ENCODE results near the gene ZSWIM7. TPM values are rescaled to one million over a fixed set of nuclear protein-coding genes. Genes with fewer than 3 reads are reported as not detected.

The ZSWIM7 gene
- total and polyA plus RNA-seq, 2 donors: 19.6 to 57.6 TPM

DNA sequence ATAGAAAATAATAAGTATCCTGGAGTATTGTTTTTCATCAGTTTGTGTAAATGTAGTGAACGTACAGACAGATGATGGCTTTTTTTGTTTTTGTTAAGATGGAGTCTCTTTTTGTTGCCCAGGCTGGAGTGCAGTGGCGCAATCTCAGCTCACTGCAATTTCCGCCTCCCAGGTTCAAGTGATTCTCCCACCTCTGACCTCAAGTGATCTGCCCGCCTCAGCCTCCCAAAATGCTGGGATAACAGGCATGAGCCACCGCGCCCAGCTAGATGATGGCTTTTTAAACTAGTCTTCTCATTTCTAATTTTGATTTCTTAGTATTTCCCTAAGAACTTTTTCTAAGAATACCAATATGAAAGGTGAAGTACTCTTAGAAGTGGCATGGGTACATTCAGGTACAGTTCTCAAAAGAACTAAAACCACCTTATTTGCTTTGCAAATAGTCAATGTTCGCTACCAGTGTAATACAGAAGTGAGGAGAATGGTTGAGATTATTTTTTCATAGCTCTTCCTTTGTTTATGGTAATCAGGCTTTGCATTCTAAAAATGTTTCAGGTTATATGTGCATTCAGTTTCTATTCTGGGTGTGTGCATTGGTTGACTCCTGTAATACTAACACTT is 34.3 kb upstream of the ZSWIM7 start:
- 99% methylated on average over 7 of the region's 7 CpGs for WGBS
- no peak overlapping the region for H3K4me3 ChIP-seq (ENCODE audit: low read length in 2 of 2)
- DNase-seq (ENCODE audit: low read depth in 6 of 9, low spot score in 9 of 9): no peak
- no peak overlapping the region for H3K27ac ChIP-seq (ENCODE audit: low read depth in 1 of 2, low read length in 1 of 2)
- H3K4me1 ChIP-seq (ENCODE audit: control insufficient read depth in 2 of 2, insufficient read depth in 2 of 2, low read length in 2 of 2): no peaks in the 10 kb centered on the region
- H3K36me3 ChIP-seq (ENCODE audit: control insufficient read depth in 2 of 2, insufficient read depth in 2 of 2, low read length in 1 of 2): peaks cover 34 to 76% of the 10 kb centered on the region in 2 donors
- no peaks in the 10 kb centered on the region for H3K27me3 ChIP-seq (ENCODE audit: control insufficient read depth in 2 of 2, insufficient read depth in 1 of 2, low read length in 1 of 2)
- no peaks in the 10 kb centered on the region for H3K9me3 ChIP-seq (ENCODE audit: control insufficient read depth in 2 of 2, insufficient read depth in 1 of 2, low read length in 1 of 2)

DNA sequence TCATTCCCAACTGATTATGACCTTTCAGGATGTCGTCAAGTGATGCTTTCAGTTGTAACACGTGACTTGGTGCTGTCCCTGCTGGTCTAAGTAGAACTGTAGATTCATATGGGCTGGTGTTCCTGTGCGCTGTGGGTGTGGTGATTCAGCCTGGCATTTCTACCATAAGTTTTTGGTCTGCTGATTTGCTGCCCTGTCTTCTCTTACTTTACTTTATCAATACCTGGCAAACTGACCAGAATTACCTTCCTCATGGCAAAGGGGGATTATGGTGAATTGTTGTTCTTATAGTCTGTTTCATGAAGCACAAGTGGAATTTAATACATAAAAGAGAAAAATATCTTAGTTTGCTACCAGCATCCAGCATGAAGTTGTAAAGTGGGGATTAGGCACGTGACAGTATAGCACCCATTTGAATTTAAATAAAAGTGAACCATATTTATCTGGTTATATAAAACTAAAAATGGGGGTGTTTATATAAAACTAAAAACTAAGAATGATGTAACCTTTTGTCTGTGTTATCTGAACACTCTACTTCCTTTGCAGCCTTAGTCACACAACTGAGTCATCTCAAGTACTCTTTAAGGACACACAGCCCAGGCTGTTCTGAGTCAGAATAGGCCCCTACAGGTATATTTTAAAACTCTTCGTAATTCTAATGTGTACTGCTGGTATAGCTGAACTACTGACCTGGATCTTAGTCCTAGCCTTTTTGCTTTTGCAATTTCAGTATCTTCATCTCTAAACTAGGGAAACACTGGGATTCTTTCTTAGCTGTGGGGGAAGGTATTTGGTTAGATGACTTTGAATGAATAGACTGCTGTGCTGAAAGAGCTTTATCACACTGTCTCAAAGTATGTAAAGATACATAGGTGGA is 28.4 kb upstream of the ZSWIM7 start:
- WGBS: 94% methylated on average over 5 of the region's 5 CpGs

DNA sequence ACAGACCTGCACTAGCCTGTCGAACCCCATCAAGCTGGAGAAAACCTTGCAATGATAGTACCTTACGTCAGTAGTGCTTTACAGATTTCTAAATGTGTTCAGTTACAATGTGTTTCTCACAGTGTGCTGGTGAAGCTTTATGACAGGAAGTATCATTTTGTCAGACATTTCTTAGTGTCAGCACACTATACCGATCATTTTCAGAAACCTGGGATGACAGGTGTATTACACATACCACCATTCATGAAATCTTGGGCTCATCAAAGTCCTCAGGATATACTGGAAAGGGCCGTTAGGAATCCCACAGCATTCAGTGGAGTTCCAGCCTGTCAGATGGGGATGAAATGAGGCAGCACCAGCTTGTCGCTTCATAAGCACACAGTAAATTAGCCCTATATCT is 27.4 kb upstream of the ZSWIM7 start:
- WGBS: 97% methylated on average over 5 of the region's 5 CpGs

More for the DNA sequence above, 28.4 kb upstream of the ZSWIM7 start:
- no peak for DNase-seq (ENCODE audit: low read depth in 6 of 9, low spot score in 9 of 9)
- no peak overlapping the region for H3K27ac ChIP-seq (ENCODE audit: low read depth in 1 of 2, low read length in 1 of 2)
- H3K4me3 ChIP-seq (ENCODE audit: low read length in 2 of 2): no peak overlapping the region
- no peaks in the 10 kb centered on the region for H3K4me1 ChIP-seq (ENCODE audit: control insufficient read depth in 2 of 2, insufficient read depth in 2 of 2, low read length in 2 of 2)
- no peaks in the 10 kb centered on the region for H3K27me3 ChIP-seq (ENCODE audit: control insufficient read depth in 2 of 2, insufficient read depth in 1 of 2, low read length in 1 of 2)
- no peaks in the 10 kb centered on the region for H3K9me3 ChIP-seq (ENCODE audit: control insufficient read depth in 2 of 2, insufficient read depth in 1 of 2, low read length in 1 of 2)
- peaks cover 48 to 82% of the 10 kb centered on the region in 2 donors for H3K36me3 ChIP-seq (ENCODE audit: control insufficient read depth in 2 of 2, insufficient read depth in 2 of 2, low read length in 1 of 2)

DNA sequence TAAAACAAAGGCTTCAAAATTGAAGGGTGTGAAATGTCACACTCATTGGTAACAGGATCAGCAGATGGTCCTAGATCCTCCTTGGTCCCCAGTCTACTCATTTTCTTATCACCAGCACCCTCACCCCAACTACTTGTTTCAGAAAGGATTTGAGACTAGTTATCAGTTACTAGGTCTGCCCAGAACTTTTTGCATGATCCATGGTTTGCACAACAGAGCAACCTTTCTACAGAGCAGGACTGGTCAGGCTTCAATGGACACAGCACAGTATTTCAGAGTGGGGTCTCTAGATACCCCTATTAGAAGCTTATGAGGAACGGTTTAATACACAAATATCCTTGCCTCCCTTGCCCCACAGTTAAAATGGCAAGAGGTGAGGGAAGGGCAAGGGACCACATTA is 25.7 kb upstream of the ZSWIM7 start:
- Histone ChIP-seq H3K27ac (ENCODE audit: low read depth in 1 of 2, low read length in 1 of 2) (no peak overlapping the region), H3K36me3 (ENCODE audit: control insufficient read depth in 2 of 2, insufficient read depth in 2 of 2, low read length in 1 of 2) (peaks cover 41 to 64% of the 10 kb centered on the region in 2 donors), H3K9me3 (ENCODE audit: control insufficient read depth in 2 of 2, insufficient read depth in 1 of 2, low read length in 1 of 2) (no peaks in the 10 kb centered on the region), H3K4me1 (ENCODE audit: control insufficient read depth in 2 of 2, insufficient read depth in 2 of 2, low read length in 2 of 2) (no peaks in the 10 kb centered on the region), H3K4me3 (ENCODE audit: low read length in 2 of 2) (no peak overlapping the region), H3K27me3 (ENCODE audit: control insufficient read depth in 2 of 2, insufficient read depth in 1 of 2, low read length in 1 of 2) (no peaks in the 10 kb centered on the region)
- 97% methylated on average over 1 of the region's 1 CpG for whole genome bisulfite sequencing
- no peak for DNase-seq (ENCODE audit: low read depth in 6 of 9, low spot score in 9 of 9)

More for the DNA sequence above, 27.4 kb upstream of the ZSWIM7 start:
- no peaks in the 10 kb centered on the region for H3K9me3 ChIP-seq (ENCODE audit: control insufficient read depth in 2 of 2, insufficient read depth in 1 of 2, low read length in 1 of 2)
- no peak for DNase-seq (ENCODE audit: low read depth in 6 of 9, low spot score in 9 of 9)
- peaks cover 39 to 71% of the 10 kb centered on the region in 2 donors for H3K36me3 ChIP-seq (ENCODE audit: control insufficient read depth in 2 of 2, insufficient read depth in 2 of 2, low read length in 1 of 2)
- H3K4me3 ChIP-seq (ENCODE audit: low read length in 2 of 2): no peak overlapping the region
- H3K27ac ChIP-seq (ENCODE audit: low read depth in 1 of 2, low read length in 1 of 2): no peak overlapping the region
- no peaks in the 10 kb centered on the region for H3K4me1 ChIP-seq (ENCODE audit: control insufficient read depth in 2 of 2, insufficient read depth in 2 of 2, low read length in 2 of 2)
- no peaks in the 10 kb centered on the region for H3K27me3 ChIP-seq (ENCODE audit: control insufficient read depth in 2 of 2, insufficient read depth in 1 of 2, low read length in 1 of 2)

DNA sequence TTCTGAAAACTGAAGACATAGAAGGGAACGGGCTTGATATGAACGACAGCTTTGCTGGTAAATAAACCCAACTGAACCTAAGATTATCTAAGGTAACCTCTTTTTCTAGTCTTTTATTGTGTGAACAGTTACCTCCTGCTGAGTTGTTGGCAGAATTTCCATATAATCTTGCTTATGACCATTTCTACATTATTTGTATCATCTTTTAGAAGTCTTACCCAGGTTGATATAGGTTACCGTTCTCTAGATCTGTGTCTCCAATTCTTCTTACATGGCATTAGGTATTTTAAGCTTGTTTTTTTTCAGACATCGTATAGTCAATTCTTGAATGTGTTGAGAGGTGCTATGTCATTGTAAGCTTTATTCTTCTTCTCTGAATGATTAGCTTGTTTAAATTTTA is 24.4 kb upstream of the ZSWIM7 start:
- H3K27me3 ChIP-seq (ENCODE audit: control insufficient read depth in 2 of 2, insufficient read depth in 1 of 2, low read length in 1 of 2): no peaks in the 10 kb centered on the region
- peaks cover 35 to 59% of the 10 kb centered on the region in 2 donors for H3K36me3 ChIP-seq (ENCODE audit: control insufficient read depth in 2 of 2, insufficient read depth in 2 of 2, low read length in 1 of 2)
- H3K4me1 ChIP-seq (ENCODE audit: control insufficient read depth in 2 of 2, insufficient read depth in 2 of 2, low read length in 2 of 2): no peaks in the 10 kb centered on the region
- H3K9me3 ChIP-seq (ENCODE audit: control insufficient read depth in 2 of 2, insufficient read depth in 1 of 2, low read length in 1 of 2): no peaks in the 10 kb centered on the region
- H3K4me3 ChIP-seq (ENCODE audit: low read length in 2 of 2): no peak overlapping the region
- 93% methylated on average over 4 of the region's 4 CpGs for WGBS
- no peak for DNase-seq (ENCODE audit: low read depth in 6 of 9, low spot score in 9 of 9)
- no peak overlapping the region for H3K27ac ChIP-seq (ENCODE audit: low read depth in 1 of 2, low read length in 1 of 2)

DNA sequence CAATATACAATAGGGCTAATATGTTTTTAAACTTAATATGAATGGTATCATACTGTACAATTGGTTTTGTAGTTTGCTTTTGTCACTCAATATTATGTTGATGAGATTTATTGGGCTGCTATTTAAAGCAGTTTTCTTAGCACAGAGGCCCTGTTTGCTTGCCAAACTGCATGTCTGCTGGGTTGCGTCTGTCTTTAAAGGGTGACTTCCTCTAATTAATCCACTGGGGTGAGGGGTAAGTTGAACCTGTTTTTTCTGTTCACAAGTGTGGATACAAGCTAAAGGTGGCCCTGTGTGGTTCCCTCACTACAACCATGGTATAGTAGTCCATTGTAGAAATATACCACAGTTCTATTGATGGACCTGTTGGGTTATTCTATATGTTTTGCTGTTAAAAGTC is 19.8 kb upstream of the ZSWIM7 start:
- Histone ChIP-seq H3K27me3 (ENCODE audit: control insufficient read depth in 2 of 2, insufficient read depth in 1 of 2, low read length in 1 of 2) (no peaks in the 10 kb centered on the region), H3K4me1 (ENCODE audit: control insufficient read depth in 2 of 2, insufficient read depth in 2 of 2, low read length in 2 of 2) (no peaks in the 10 kb centered on the region), H3K9me3 (ENCODE audit: control insufficient read depth in 2 of 2, insufficient read depth in 1 of 2, low read length in 1 of 2) (no peaks in the 10 kb centered on the region), H3K4me3 (ENCODE audit: low read length in 2 of 2) (no peak overlapping the region), H3K36me3 (ENCODE audit: control insufficient read depth in 2 of 2, insufficient read depth in 2 of 2, low read length in 1 of 2) (peaks cover 6 to 29% of the 10 kb centered on the region in 2 donors), H3K27ac (ENCODE audit: low read depth in 1 of 2, low read length in 1 of 2) (no peak overlapping the region)
- WGBS: 96% methylated on average over 1 of the region's 1 CpG
- no peak for DNase-seq (ENCODE audit: low read depth in 6 of 9, low spot score in 9 of 9)

DNA sequence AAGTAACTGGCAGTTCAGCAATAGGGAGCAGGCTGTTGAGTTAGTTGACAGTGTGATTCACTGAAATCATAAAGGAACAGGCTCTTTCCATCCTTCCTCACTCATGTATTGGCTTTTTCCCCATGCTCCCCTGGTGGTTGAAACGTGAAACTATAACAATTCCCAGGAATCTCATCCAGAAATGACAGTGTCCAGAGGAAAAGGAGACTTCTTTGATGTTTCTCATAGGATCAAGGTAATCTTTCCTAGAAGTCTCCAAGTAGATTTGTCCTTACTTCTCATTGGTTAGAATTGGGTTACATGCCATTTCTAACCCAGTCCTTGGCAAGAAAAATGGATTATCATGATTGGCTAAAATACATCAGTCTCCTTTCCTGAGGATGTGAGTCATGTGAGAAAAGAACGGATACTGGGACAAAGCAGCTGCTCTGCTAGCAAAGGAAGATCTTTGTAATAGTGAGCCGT is 14.5 kb upstream of the ZSWIM7 start:
- WGBS: 95% methylated on average over 3 of the region's 3 CpGs
- no peak overlapping the region for H3K27ac ChIP-seq (ENCODE audit: low read depth in 1 of 2, low read length in 1 of 2)
- no peak for DNase-seq (ENCODE audit: low read depth in 6 of 9, low spot score in 9 of 9)

DNA sequence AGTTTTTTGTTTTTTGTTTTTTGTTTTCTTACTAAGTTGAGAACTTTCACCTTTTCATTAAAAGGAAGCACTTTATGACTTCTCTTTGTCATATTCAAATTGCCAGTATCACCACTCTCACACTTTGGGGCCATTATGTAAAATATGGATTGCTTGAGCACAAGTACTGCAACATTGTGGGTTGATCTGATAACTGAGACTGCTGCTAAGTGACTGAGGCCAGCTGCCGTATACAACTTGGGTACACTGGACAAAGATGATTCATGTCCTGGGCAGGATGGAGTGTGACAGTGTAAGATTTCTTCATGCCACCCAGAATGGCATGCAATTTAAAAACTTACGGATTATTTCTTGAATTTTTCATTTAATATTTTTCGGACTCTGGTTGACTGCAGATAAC is 7.9 kb upstream of the ZSWIM7 start:
- Histone ChIP-seq H3K4me3 (ENCODE audit: low read length in 2 of 2) (no peak overlapping the region), H3K27ac (ENCODE audit: low read depth in 1 of 2, low read length in 1 of 2) (no peak overlapping the region), H3K36me3 (ENCODE audit: control insufficient read depth in 2 of 2, insufficient read depth in 2 of 2, low read length in 1 of 2) (peaks cover 46 to 61% of the 10 kb centered on the region in 2 donors), H3K27me3 (ENCODE audit: control insufficient read depth in 2 of 2, insufficient read depth in 1 of 2, low read length in 1 of 2) (no peaks in the 10 kb centered on the region), H3K9me3 (ENCODE audit: control insufficient read depth in 2 of 2, insufficient read depth in 1 of 2, low read length in 1 of 2) (no peaks in the 10 kb centered on the region), H3K4me1 (ENCODE audit: control insufficient read depth in 2 of 2, insufficient read depth in 2 of 2, low read length in 2 of 2) (no peaks in the 10 kb centered on the region)
- DNase-seq (ENCODE audit: low read depth in 6 of 9, low spot score in 9 of 9): no peak
- 97% methylated on average over 3 of the region's 3 CpGs for whole genome bisulfite sequencing

More for the DNA sequence above, 14.5 kb upstream of the ZSWIM7 start:
- Histone ChIP-seq H3K4me3 (ENCODE audit: low read length in 2 of 2) (no peak overlapping the region), H3K27me3 (ENCODE audit: control insufficient read depth in 2 of 2, insufficient read depth in 1 of 2, low read length in 1 of 2) (no peaks in the 10 kb centered on the region), H3K4me1 (ENCODE audit: control insufficient read depth in 2 of 2, insufficient read depth in 2 of 2, low read length in 2 of 2) (no peaks in the 10 kb centered on the region), H3K36me3 (ENCODE audit: control insufficient read depth in 2 of 2, insufficient read depth in 2 of 2, low read length in 1 of 2) (peaks cover 10 to 31% of the 10 kb centered on the region in 2 donors), H3K9me3 (ENCODE audit: control insufficient read depth in 2 of 2, insufficient read depth in 1 of 2, low read length in 1 of 2) (no peaks in the 10 kb centered on the region)

DNA sequence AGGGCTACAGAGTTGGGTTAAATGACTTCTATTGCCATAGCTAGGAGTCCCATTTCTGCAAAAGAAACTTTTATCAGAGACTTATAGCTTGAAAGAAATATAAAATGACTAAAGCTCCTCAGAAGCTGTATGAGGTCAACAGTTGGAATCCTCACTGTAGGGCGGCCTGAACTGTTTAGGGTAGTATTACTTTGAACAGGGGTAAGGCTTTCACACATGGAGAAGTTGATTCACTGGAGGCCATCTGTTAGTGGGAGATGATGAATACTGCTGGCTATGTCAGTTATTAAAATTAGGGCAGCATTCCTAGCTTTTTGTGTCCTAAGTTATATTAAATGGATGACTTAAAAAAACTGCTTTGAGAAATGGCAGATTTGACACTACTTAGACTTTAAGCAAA is 6.1 kb upstream of the ZSWIM7 start:
- 97% methylated on average over 1 of the region's 1 CpG for WGBS
- Histone ChIP-seq H3K4me1 (ENCODE audit: control insufficient read depth in 2 of 2, insufficient read depth in 2 of 2, low read length in 2 of 2) (peaks cover 6 to 7% of the 10 kb centered on the region in 2 donors), H3K36me3 (ENCODE audit: control insufficient read depth in 2 of 2, insufficient read depth in 2 of 2, low read length in 1 of 2) (peaks cover 36 to 62% of the 10 kb centered on the region in 2 donors), H3K9me3 (ENCODE audit: control insufficient read depth in 2 of 2, insufficient read depth in 1 of 2, low read length in 1 of 2) (no peaks in the 10 kb centered on the region), H3K4me3 (ENCODE audit: low read length in 2 of 2) (no peak overlapping the region), H3K27ac (ENCODE audit: low read depth in 1 of 2, low read length in 1 of 2) (no peak overlapping the region), H3K27me3 (ENCODE audit: control insufficient read depth in 2 of 2, insufficient read depth in 1 of 2, low read length in 1 of 2) (no peaks in the 10 kb centered on the region)
- no peak for DNase-seq (ENCODE audit: low read depth in 6 of 9, low spot score in 9 of 9)

Data from thymus (tissue), 11 donors.